NCI-H82 (cell line): ENCODE results near the gene ZNF254.
"Not testable (repeated sequence)": the region's sequence is repeated elsewhere in the genome, so short reads cannot be mapped to it uniquely, and the experiment has no call there.

Experiments
- DNase-seq: peaks from one replicate; lab custom pipeline; 2025; lab: John Stamatoyannopoulos, UW

ZNF254 gene

DNA sequence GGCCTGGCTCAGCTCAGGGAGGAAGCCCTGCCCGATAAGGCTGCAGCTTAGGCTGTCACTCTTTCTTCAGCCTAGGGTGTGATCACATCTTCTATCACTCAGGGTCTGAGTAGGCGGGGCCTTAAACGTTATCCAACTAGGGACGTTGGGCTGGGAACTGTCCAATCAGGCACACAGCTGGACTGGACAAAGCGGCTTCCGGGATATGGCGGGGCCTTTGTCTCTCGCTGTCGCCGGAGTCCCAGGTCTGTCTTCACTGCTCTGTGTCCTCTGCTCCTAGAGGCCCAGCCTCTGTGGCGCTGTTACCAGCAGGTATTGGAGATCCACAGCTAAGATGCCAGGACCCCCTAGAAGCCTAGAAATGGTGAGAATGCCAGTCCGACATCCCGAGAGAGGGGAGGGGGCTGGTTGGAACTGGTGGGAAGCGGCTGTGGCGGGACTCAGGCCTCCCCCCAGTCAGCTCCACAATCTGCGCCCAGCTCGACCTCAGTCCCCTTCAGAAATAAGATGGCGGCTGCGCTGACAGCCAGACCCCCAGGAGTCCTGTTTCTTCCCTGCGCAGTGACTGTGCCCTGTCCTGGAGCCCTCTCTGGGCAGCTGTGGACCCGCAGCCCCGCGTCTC is at the start of gene ZNF254:
Gene ZNF254, plus strand, starts transcription at position 214 of the 622 bp plus-strand sequence. Its CDS starts 121 bp downstream, at position 335.
- peak; percentile 100 for DNase-seq

DNA sequence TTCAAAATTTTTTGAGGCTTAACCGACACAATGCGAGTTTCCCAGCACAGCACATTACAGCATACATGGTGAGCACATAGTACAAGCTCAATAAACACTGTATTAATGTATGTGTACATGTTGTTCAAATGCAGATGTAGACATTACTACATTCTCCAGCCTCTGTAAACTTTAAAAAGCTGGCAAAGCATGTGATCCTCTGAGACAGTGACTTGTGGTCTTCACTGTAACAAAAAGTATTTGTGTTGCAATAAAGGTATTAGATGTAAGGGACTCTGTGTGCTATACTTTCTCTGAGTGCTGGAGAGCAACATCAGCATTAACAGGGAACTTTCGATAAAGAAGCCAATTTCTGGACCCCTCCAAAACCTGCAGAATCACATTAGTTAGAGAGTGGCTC is 46.4 kb upstream of the ZNF254 start:
- DNase-seq: no peak

DNA sequence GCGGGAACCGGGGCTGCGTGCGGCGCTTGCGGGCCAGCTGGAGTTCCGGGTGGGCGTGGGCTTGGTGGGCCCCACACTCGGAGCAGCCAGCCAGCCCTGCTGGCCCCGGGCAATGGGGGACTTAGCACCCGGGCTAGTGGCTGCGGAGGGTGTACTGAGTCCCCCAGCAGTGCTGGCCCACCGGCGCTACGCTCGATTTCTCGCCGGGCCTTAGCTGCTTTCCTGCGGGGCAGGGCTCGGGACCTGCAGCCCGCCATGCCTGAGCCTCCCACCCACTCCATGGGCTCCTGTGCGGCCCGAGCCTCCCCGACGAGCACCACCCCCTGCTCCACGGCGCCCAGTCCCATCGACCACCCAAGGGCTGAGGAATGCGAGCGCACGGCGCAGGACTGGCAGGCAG is 45.7 kb upstream of the ZNF254 start:
- not testable (repeated sequence) for DNase-seq

GRCh38 chr19:24046550-24046949 is 40.4 kb upstream of the ZNF254 start:
- DNase-seq: peak; percentile 52

DNA sequence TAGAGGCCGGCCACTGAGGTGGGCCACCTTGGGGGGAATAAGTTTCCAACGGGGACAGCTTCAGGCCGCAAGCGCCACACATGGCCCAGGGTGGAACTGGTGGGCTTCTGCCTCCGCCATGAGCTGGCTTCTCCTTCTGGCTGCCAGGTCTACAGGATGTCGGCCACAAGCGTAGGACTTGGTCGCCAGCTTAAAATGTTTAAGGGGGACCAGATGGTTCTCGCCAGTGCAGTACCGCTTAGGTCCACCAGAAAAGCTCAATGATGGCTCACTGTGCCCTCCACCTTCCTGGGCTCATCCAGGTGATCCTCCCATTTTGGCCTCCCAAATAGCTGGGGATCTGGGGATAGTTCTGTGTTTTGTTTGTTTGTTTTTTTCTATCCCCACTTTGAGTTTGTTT is 38.7 kb upstream of the ZNF254 start:
- peak; percentile 26 for DNase-seq

- no peak for DNase-seq
Measured at GRCh38 chr19:24049537-24049936, 37.5 kb upstream of the ZNF254 start.

DNA sequence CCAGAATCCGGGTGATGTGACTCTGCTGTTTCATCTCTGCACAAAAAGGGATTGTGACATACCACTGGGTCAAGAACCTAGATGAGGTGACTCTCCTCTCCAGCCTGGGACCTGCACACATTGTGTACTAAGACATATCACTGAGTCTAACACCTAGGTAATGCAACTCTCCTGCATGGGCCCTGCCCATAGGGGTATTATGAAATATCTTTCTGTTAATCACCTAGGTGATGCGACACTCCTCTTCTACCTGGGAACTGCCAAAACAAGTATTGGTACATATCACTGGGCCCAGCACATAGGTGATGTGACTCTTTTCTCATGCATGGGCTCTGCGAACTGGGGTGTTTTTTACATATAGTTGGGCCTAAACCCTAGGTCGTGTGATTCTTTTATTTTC is 35.5 kb upstream of the ZNF254 start:
- DNase-seq: no peak

DNA sequence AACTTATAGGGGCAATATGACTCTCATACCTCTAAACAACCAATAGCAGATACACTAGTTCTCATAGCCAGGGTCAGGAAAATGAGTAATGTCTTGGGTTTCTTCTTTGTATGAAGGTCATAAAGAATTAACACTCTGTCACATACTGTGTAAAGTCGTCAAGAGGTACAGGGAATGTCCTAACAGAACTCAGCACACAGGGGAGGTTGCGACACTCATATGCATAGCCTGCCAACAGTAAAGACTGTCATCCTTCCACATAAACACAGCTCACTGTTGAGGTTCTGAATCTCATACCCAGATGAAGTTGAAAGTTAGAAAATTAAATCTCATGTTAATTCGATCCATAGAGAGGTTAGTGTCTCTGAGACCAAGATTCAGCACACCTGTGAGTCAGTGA is 34.2 kb upstream of the ZNF254 start:
- no peak for DNase-seq

- DNase-seq: no peak
Measured at GRCh38 chr19:24053601-24054000, 33.4 kb upstream of the ZNF254 start.

DNA sequence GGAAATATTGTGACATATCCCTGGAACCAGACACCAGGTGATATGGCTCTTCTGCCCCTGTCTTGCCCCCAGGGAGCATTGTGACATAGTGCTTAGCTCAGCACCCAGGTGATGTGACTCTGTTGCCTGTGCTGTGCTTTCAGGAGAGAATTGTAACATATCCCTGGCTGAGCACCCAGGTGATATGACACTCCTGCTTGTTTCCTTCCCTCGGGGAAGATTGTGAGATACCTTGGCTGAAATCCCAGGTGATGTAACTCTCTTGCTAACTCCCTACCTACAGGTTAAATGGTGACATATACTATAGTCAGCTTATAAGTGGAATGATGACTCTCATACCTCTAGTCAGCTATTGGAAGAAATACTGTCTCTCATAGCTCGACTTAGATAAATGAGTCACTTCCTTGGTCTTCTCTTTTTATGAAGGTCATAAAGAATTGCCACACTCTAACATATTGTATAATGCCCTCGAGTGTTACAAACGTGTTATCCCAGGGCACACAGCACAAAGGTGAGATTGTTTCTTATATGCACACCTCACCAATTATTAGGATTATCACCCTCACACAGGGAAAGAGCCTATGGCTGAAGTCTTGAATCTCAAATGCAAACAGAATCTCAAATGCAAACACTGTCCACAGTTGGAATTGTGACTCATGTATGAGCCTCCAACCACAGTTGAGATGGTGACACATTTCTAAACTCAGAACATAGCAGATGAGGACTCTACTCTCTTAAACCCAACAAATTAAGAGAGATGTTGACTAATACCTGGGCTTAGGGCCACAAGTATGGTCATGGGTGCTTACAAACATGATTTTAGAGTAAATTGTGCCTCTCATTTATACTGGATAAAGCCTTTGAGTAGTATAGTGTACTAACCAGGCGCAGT is 32.7 kb upstream of the ZNF254 start:
- no peak for DNase-seq

- no peak for DNase-seq
Measured at GRCh38 chr19:24055548-24055947, 31.4 kb upstream of the ZNF254 start.

DNA sequence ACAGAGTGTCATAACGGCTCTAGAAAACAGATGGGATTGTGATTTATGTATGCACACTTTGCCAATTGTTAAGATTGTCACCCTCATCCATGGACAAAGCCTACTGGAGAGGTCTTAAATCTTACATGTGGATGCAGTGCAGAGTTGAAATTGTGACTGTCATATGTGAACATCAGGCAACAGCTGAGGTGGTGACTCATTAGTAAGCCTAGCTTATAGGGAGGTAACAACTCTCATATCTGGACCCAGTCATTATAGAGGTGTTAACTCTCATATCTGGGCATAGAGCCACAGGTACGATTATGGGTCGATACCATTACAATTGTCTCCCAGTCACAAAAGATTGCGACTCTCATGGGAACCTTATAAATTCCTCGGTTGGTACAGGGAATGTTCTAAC is 29.8 kb upstream of the ZNF254 start:
- no peak for DNase-seq

DNA sequence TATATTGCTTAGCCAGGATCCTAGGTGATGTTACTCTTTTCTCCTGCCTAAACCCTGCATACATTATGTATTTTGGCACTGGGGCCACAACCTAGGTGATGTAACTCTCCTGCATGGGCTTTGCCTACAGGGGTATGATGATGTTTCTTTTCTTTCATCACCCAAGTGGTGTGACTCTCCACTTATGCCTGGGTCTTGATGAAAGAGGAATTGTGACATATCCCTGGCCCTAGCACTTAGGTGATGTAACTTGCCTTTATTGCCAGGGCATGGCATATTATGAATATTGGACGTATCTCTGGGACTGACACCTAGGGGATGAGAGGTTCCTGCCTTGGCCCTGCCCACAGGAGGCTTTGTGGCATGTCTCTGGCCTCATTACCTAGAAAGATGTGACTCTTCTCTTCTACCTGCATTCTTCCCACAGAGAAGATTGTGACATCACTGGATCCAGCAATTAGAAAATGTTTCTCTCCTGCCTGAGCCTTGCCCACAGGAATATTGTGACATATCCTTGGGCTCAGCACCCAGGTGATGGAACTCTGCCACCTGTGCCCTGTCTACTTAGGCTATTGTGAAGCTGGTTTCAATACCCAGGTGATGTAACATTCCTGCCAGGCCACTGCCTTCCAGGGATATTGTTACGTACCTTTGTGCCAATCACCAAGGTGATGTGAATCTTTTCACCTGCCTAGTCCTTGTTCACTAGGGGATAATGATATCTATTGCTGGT is 27.3 kb upstream of the ZNF254 start:
- no peak for DNase-seq

DNA sequence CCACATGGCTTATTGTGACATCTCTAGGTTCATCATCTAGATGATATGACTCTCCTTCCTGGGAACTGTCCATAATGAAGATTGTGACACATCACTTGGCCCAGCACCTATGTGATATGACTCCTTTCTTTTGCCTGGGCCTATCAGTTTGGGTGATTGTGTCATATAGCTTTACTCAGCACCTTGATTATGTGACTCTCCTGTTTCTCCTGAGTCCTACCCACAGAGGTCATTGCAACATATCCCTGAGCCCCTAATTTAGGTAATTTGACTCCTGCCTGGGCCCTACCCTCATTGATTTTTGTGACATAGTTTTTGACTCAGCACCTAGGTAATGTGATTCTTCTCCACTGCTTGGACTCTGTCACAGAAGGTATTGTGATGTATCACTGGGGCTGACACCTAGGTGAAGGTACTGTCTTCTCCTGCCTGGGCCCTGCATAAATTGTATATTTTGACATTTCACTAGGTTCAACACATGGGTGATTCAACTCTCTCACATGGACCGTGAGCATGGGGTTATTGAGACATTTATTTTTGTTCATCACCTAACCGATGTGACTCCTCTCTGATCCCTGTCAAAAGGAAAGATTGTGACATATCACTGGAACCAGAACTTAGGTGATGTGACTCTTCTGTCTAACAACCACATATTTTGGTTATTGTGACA is 26.2 kb upstream of the ZNF254 start:
- DNase-seq: no peak

- DNase-seq: no peak
Measured at GRCh38 chr19:24062190-24062589, 24.8 kb upstream of the ZNF254 start.

DNA sequence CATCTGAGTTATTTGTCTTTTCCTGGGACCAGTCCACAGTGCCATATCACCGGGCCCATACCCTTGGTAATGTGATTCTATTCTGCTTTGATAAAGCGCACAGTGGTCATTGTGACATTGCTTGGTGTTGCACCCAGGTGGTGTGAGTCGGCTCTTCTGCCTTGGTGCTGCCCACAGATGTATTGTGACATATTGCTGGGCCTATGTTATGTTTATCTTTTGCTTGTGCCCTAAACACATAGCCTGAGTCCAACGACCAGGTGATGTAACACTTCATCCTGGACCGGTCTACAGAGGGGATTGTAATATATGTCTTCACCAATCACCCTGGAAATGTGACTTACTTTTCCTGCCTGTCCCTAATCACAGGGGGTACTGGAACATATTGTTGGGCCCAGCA is 23.7 kb upstream of the ZNF254 start:
- no peak for DNase-seq

DNA sequence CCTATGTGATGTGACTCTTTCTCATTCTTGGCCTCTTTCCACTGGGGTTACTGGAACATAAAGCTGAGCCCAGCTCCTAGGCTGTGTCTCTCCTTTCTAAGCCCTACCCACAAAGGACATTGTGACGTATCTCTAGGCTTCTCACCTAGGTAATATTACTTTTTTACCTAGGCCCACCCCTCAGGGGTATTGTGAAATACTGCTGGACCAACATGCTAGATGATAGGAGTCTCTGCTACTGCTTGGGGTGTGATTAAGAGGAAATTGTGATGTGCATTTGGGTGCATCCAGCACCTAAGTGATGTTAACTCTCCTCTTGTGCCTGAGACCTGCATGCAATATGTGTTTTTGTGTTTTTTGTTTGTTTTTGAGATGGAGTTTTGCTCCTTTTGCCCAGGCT is 22.8 kb upstream of the ZNF254 start:
- DNase-seq: no peak

- DNase-seq: no peak
Measured at GRCh38 chr19:24065243-24065642, 21.7 kb upstream of the ZNF254 start.

GRCh38 chr19:24065865-24066604 is 21.0 kb upstream of the ZNF254 start:
- no peak for DNase-seq

GRCh38 chr19:24069905-24070657 is 16.9 kb upstream of the ZNF254 start:
- no peak for DNase-seq

GRCh38 chr19:24071078-24071477 is 15.9 kb upstream of the ZNF254 start:
- no peak for DNase-seq
